ENCODE data around the gene CCNQ. TPM values are rescaled to one million over a fixed set of nuclear protein-coding genes. Genes with fewer than 3 reads are reported as not detected.

The CCNQ gene
- total and polyA plus RNA-seq, 2 donors (not counting 1 experiment from before 2014, with no cell fraction given) = 31.8 to 66.0 TPM

GRCh38 chrX:153549807-153550206, 49.1 kb downstream of the CCNQ start:
- no peak overlapping the region for H3K27ac ChIP-seq (ENCODE audit: low read length in 2 of 2)
- no peaks in the 10 kb centered on the region for H3K4me1 Mint-ChIP-seq
- H3K9me3 Mint-ChIP-seq (ENCODE audit: insufficient read depth) = no peaks in the 10 kb centered on the region
- ATAC-seq (ENCODE audit: low read depth) (no peak), DNase-seq (no peak)
- H3K4me1 ChIP-seq (ENCODE audit: control insufficient read depth in 2 of 2, insufficient read depth in 2 of 2, low read length in 2 of 2) = no peaks in the 10 kb centered on the region
- peaks cover 6% of the 10 kb centered on the region for H3K27me3 Mint-ChIP-seq
- TF ChIP-seq EZH2 (IDR thresholded peaks at IDR 0.05; ENCODE audit: borderline replicate concordance, insufficient read depth, low read depth, low read length, poor library complexity, severe bottlenecking) (no peak), CTCF (IDR thresholded peaks at IDR 0.05) (no peak)
- H3K9me3 ChIP-seq (ENCODE audit: control extremely low read depth in 1 of 3, control insufficient read depth in 2 of 3, insufficient read depth in 1 of 3, low read length in 2 of 3) = no peaks in the 10 kb centered on the region
- H4K20me1 ChIP-seq (ENCODE audit: control insufficient read depth, insufficient read depth, low read length, poor library complexity, severe bottlenecking) = no peaks in the 10 kb centered on the region
- no peaks in the 10 kb centered on the region for H3K36me3 ChIP-seq (replicated peaks in 1 of 2; ENCODE audit: control extremely low read depth in 1 of 2, control insufficient read depth in 1 of 2, extremely low read depth in 1 of 2, insufficient read depth in 2 of 2, low read length in 1 of 2)
- no peak overlapping the region for H3K4me3 ChIP-seq (ENCODE audit: control extremely low read depth in 1 of 5, extremely low read depth in 1 of 5, insufficient read depth in 1 of 5, low read depth in 2 of 5, low read length in 4 of 5)
- H3K79me2 ChIP-seq (ENCODE audit: control insufficient read depth, insufficient read depth, low read length) = no peaks in the 10 kb centered on the region
- H3K9ac ChIP-seq (ENCODE audit: low read length) = no peak overlapping the region
- intact Hi-C loops (cut with micrococcal nuclease) = no loop called here
- no peak overlapping the region for H3K27ac Mint-ChIP-seq
- H2AFZ ChIP-seq (ENCODE audit: insufficient read depth, low read depth, low read length, poor library complexity, severe bottlenecking) = no peak overlapping the region
- ChIA-PET CTCF (interaction anchor here (9.2 kb wide), 1 partner anchor 115 kb away, joined by 97 read pairs; no protein-coding TSS in a partner anchor), POLR2A (no interaction called here)
- 94% methylated on average over 10 of the region's 16 CpGs for WGBS (ENCODE audit: insufficient coverage)
- no peak overlapping the region for H3K4me3 Mint-ChIP-seq
- H3K4me2 ChIP-seq (replicated peaks; ENCODE audit: low read depth, low read length, poor library complexity, severe bottlenecking) = no peak overlapping the region
- no peaks in the 10 kb centered on the region for H3K27me3 ChIP-seq (replicated peaks in 1 of 4; ENCODE audit: control extremely low read depth in 1 of 4, control insufficient read depth in 3 of 4, insufficient read depth in 4 of 4, low read length in 3 of 4)

- 93% methylated on average over 8 of the region's 17 CpGs for WGBS (ENCODE audit: insufficient coverage)
- ATAC-seq (ENCODE audit: low read depth) (no peak), DNase-seq (no peak)
- H3K4me1 ChIP-seq (ENCODE audit: control insufficient read depth in 2 of 2, insufficient read depth in 2 of 2, low read length in 2 of 2) = no peaks in the 10 kb centered on the region
- no peak overlapping the region for H3K9ac ChIP-seq (ENCODE audit: low read length)
- H4K20me1 ChIP-seq (ENCODE audit: control insufficient read depth, insufficient read depth, low read length, poor library complexity, severe bottlenecking) = no peaks in the 10 kb centered on the region
- H3K27me3 Mint-ChIP-seq = peaks cover 6% of the 10 kb centered on the region
- no peaks in the 10 kb centered on the region for H3K9me3 Mint-ChIP-seq (ENCODE audit: insufficient read depth)
- no peak overlapping the region for H2AFZ ChIP-seq (ENCODE audit: insufficient read depth, low read depth, low read length, poor library complexity, severe bottlenecking)
- TF ChIP-seq EZH2 (IDR thresholded peaks at IDR 0.05; ENCODE audit: borderline replicate concordance, insufficient read depth, low read depth, low read length, poor library complexity, severe bottlenecking) = no peak
- TF ChIP-seq CTCF (IDR thresholded peaks at IDR 0.05) = no peak
- no peaks in the 10 kb centered on the region for H3K9me3 ChIP-seq (ENCODE audit: control extremely low read depth in 1 of 3, control insufficient read depth in 2 of 3, insufficient read depth in 1 of 3, low read length in 2 of 3)
- no peak overlapping the region for H3K27ac ChIP-seq (ENCODE audit: low read length in 2 of 2)
- no peak overlapping the region for H3K4me3 ChIP-seq (ENCODE audit: control extremely low read depth in 1 of 5, extremely low read depth in 1 of 5, insufficient read depth in 1 of 5, low read depth in 2 of 5, low read length in 4 of 5)
- no peaks in the 10 kb centered on the region for H3K27me3 ChIP-seq (replicated peaks in 1 of 4; ENCODE audit: control extremely low read depth in 1 of 4, control insufficient read depth in 3 of 4, insufficient read depth in 4 of 4, low read length in 3 of 4)
- no peak overlapping the region for H3K4me2 ChIP-seq (replicated peaks; ENCODE audit: low read depth, low read length, poor library complexity, severe bottlenecking)
- no peaks in the 10 kb centered on the region for H3K4me1 Mint-ChIP-seq
- no peak overlapping the region for H3K27ac Mint-ChIP-seq
- no peak overlapping the region for H3K4me3 Mint-ChIP-seq
- H3K36me3 ChIP-seq (replicated peaks in 1 of 2; ENCODE audit: control extremely low read depth in 1 of 2, control insufficient read depth in 1 of 2, extremely low read depth in 1 of 2, insufficient read depth in 2 of 2, low read length in 1 of 2) = no peaks in the 10 kb centered on the region
- intact Hi-C loops (cut with micrococcal nuclease) = no loop called here
- ChIA-PET CTCF (interaction anchor here (9.2 kb wide), 1 partner anchor 116 kb away, joined by 97 read pairs; no protein-coding TSS in a partner anchor), POLR2A (interaction anchor here (0.6 kb wide), 1 partner anchor 8 kb away, joined by 3 read pairs; no protein-coding TSS in a partner anchor)
- no peaks in the 10 kb centered on the region for H3K79me2 ChIP-seq (ENCODE audit: control insufficient read depth, insufficient read depth, low read length)
These were observed 49.7 kb downstream of the CCNQ start for GRCh38 chrX:153549231-153549630.
